Endodermal cell (in vitro differentiated cells): ENCODE results near the gene STAM. TPM values are rescaled to one million over a fixed set of nuclear protein-coding genes. Genes with fewer than 3 reads are reported as not detected.

Experiments
- DNase-seq: peaks from one replicate; pipeline ENCODE4 v3.0.0-alpha.2; 2017
- H3K27ac ChIP-seq: 2 replicates; pipeline ENCODE4 v1.5.1; 2013; ENCODE audit warnings: mild to moderate bottlenecking, low read depth, low read length, moderate library complexity
- H3K27me3 ChIP-seq: 2 replicates; pipeline ENCODE4 v1.6.1; 2013; ENCODE audit warnings: mild to moderate bottlenecking, low read length, moderate library complexity; ENCODE audit not compliant: insufficient read depth, control insufficient read depth, poor library complexity, severe bottlenecking
- H3K36me3 ChIP-seq: 2 replicates; pipeline ENCODE4 v1.7.0; 2013; ENCODE audit warnings: mild to moderate bottlenecking, low read length, moderate library complexity; ENCODE audit not compliant: control insufficient read depth, insufficient read depth
- H3K4me1 ChIP-seq: one replicate; pipeline ENCODE4 v1.7.0; 2013; ENCODE audit warnings: low read length; ENCODE audit not compliant: control insufficient read depth, insufficient read depth
- H3K4me3 ChIP-seq: 2 replicates; pipeline ENCODE4 v1.5.1; 2013; ENCODE audit warnings: mild to moderate bottlenecking, low read length, moderate library complexity
- H3K9ac ChIP-seq: 2 replicates; pipeline ENCODE4 v1.6.1; 2013; ENCODE audit warnings: mild to moderate bottlenecking, low read length, moderate library complexity; ENCODE audit not compliant: poor library complexity, severe bottlenecking; ENCODE audit errors: extremely low read depth
- H3K9me3 ChIP-seq: 2 replicates; pipeline ENCODE4 v1.6.1; 2013; ENCODE audit warnings: mild to moderate bottlenecking, low read length, moderate library complexity; ENCODE audit not compliant: control insufficient read depth
- H3K27ac Mint-ChIP-seq: 2 replicates; pipeline ENCODE4 v1.8.0; 2020; ENCODE audit warnings: mixed read lengths
- H3K27me3 Mint-ChIP-seq: 2 replicates; pipeline ENCODE4 v1.8.0; 2021; ENCODE audit warnings: mild to moderate bottlenecking, mixed read lengths; ENCODE audit not compliant: insufficient read depth
- H3K36me3 Mint-ChIP-seq: 2 replicates; pipeline ENCODE4 v1.8.0; 2020; ENCODE audit warnings: low read depth, mixed read lengths
- H3K4me1 Mint-ChIP-seq: 2 replicates; pipeline ENCODE4 v1.8.0; 2020; ENCODE audit warnings: mixed read lengths
- H3K4me3 Mint-ChIP-seq: 2 replicates; pipeline ENCODE4 v1.8.0; 2020; ENCODE audit warnings: mild to moderate bottlenecking, moderate library complexity, mixed read lengths
- H3K9me3 Mint-ChIP-seq: 2 replicates; pipeline ENCODE4 v1.8.0; 2020; ENCODE audit warnings: mild to moderate bottlenecking, mixed read lengths
- WGBS, 2 experiments: methylation state at CpG; one replicate each; pipeline versions ENCODE4 v1.1.5 to v1.1.7; 2013; ENCODE audit warnings: missing lambda C conversion rate in 2 of 2, mixed read lengths in 1 of 2; ENCODE audit not compliant: insufficient coverage in 1 of 2, insufficient read length in 1 of 2; 5-methylcytosine and 5-hydroxymethylcytosine counted together
- total RNA-seq, 2 donors: library from RNA; stranded (reverse); fragmentation: NEBNext Ultra II Directional in 1 of 2; extraction: Animal tissue kit (Norgen Biotek cat#: 25700) in 1 of 2; gene quantifications; 2 replicates in 1 of 2; 3 replicates in 1 of 2; pipeline ENCODE4 v1.2.1, GENCODE V29; 2021
- TF ChIP-seq, protein P1 (sequence below): fragments of 200-600 bp; sonication (generic); conservative IDR thresholded peaks from 2 replicates; pipeline ENCODE4 v1.5.0; 2021; ENCODE audit warnings: antibody characterized with exemption, mild to moderate bottlenecking

STAM gene
- total RNA-seq, 2 donors from 2014 or later, result 26.7 to 30.0 TPM

- Histone ChIP-seq H3K36me3 (no peaks in the 10 kb centered on the region), H3K27me3 (no peaks in the 10 kb centered on the region), H3K4me3 (no peak overlapping the region), H3K4me1 (no peaks in the 10 kb centered on the region), H3K9me3 (no peaks in the 10 kb centered on the region), H3K9ac (no peak overlapping the region), H3K27ac (no peak overlapping the region)
- Mint-ChIP-seq H3K36me3 (no peaks in the 10 kb centered on the region), H3K9me3 (no peaks in the 10 kb centered on the region), H3K27ac (no peak overlapping the region), H3K4me1 (no peaks in the 10 kb centered on the region), H3K4me3 (no peak overlapping the region), H3K27me3 (peaks cover 56% of the 10 kb centered on the region)
- TF ChIP-seq, protein P1, sequence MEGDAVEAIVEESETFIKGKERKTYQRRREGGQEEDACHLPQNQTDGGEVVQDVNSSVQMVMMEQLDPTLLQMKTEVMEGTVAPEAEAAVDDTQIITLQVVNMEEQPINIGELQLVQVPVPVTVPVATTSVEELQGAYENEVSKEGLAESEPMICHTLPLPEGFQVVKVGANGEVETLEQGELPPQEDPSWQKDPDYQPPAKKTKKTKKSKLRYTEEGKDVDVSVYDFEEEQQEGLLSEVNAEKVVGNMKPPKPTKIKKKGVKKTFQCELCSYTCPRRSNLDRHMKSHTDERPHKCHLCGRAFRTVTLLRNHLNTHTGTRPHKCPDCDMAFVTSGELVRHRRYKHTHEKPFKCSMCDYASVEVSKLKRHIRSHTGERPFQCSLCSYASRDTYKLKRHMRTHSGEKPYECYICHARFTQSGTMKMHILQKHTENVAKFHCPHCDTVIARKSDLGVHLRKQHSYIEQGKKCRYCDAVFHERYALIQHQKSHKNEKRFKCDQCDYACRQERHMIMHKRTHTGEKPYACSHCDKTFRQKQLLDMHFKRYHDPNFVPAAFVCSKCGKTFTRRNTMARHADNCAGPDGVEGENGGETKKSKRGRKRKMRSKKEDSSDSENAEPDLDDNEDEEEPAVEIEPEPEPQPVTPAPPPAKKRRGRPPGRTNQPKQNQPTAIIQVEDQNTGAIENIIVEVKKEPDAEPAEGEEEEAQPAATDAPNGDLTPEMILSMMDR, result no peak
- 25 to 41% methylated on average over 2 to 4 of the region's 4 CpGs for WGBS, 2 experiments
- no peak for DNase-seq
Observed at GRCh38 chr10:17764142-17764541, 120.2 kb downstream of the STAM start.

GRCh38 chr10:17765602-17766001 is 121.7 kb downstream of the STAM start:
- Mint-ChIP-seq H3K9me3 (no peaks in the 10 kb centered on the region), H3K4me1 (no peaks in the 10 kb centered on the region), H3K27ac (no peak overlapping the region), H3K36me3 (no peaks in the 10 kb centered on the region), H3K27me3 (peaks cover 56% of the 10 kb centered on the region), H3K4me3 (no peak overlapping the region)
- no peaks in the 10 kb centered on the region for H3K9me3 ChIP-seq
- no peak for DNase-seq
- H3K36me3 ChIP-seq, result no peaks in the 10 kb centered on the region
- H3K27me3 ChIP-seq, result no peaks in the 10 kb centered on the region
- no peak overlapping the region for H3K4me3 ChIP-seq
- WGBS, 2 experiments, result 76 to 87% methylated on average over 3 of the region's 3 CpGs
- H3K4me1 ChIP-seq, result no peaks in the 10 kb centered on the region
- TF ChIP-seq, protein P1, result no peak
- no peak overlapping the region for H3K9ac ChIP-seq
- no peak overlapping the region for H3K27ac ChIP-seq

Other genes starting within 250 kb of the STAM start
- 1 to 10 TPM in 1 of 2 donors, under 1 TPM in 1; 0.33 to 1.1 TPM for gene ST8SIA6, start 189.6 kb upstream of the STAM start, total RNA-seq
- gene HACD1, start 26.8 kb upstream of the STAM start, total RNA-seq, result 10 to 100 TPM; 25.6 to 34.1 TPM
- gene TMEM236, start 108.0 kb downstream of the STAM start, total RNA-seq, result under 1 TPM in 1 of 2 donors, not detected in 1; 0.04 TPM
- under 1 TPM in 1 of 2 donors, not detected in 1; 0.09 TPM for gene MRC1, start 165.2 kb downstream of the STAM start, total RNA-seq